K562 (cell line): ENCODE results near the gene CTIF. TPM values are rescaled to one million over a fixed set of nuclear protein-coding genes. Genes with fewer than 3 reads are reported as not detected.

Experiments used
- BRCA1 ChIP-seq, 2 experiments: fragments of 450-650 bp in 1 of 2; sonication (generic) in 1 of 2; formaldehyde crosslinking in 1 of 2; IDR thresholded peaks; 2 replicates each; pipeline versions ENCODE4 v1.5.0 to v1.6.1; 2017 to 2020; ENCODE audit warnings: mild to moderate bottlenecking in 1 of 2, missing genetic modification reagents in 1 of 2
- FOXM1 ChIP-seq, 2 experiments: fragments of 450-650 bp in 1 of 2; sonication (generic) in 1 of 2; formaldehyde crosslinking in 1 of 2; IDR thresholded peaks; 2 replicates each; pipeline versions ENCODE4 v1.6.1 to v1.9.0; 2017 to 2022; ENCODE audit warnings: low read depth in 2 of 2, mild to moderate bottlenecking in 2 of 2, missing genetic modification reagents in 1 of 2, moderate library complexity in 1 of 2
- HNRNPL ChIP-seq: fragments of 200-400 bp; formaldehyde crosslinking; IDR thresholded peaks from 2 replicates; pipeline ENCODE4 v1.6.1; 2017; ENCODE audit warnings: low read depth, mild to moderate bottlenecking, low read length
- IFI16 ChIP-seq: fragments of 250-450 bp; sonication (Bioruptor Pico); IDR thresholded peaks from 2 replicates; pipeline ENCODE4 v2.1.2; 2022; ENCODE audit warnings: mild to moderate bottlenecking, inconsistent platforms
- MCM2 ChIP-seq: fragments of 450-650 bp; IDR thresholded peaks from 2 replicates; pipeline ENCODE4 v1.6.1; 2017; ENCODE audit warnings: low read depth, mild to moderate bottlenecking
- POLR3A ChIP-seq: IDR thresholded peaks from 2 replicates; pipeline ENCODE4 v1.6.1; 2011; ENCODE audit warnings: borderline replicate concordance, mild to moderate bottlenecking, moderate library complexity; ENCODE audit not compliant: insufficient read length, insufficient read depth; ENCODE audit errors: extremely low read depth
- SIRT6 ChIP-seq: IDR thresholded peaks from one replicate; pipeline ENCODE4 v1.6.1; 2012; ENCODE audit warnings: low read depth, mild to moderate bottlenecking, control low read depth, inconsistent platforms, low read length, moderate library complexity
- TFAM ChIP-seq: fragments of 250-450 bp; sonication (Bioruptor Pico); conservative IDR thresholded peaks from 2 replicates; pipeline ENCODE4 v1.5.0; 2021; ENCODE audit warnings: mild to moderate bottlenecking, moderate library complexity
- TRIM28 ChIP-seq: fragments of 450-650 bp; IDR thresholded peaks from 2 replicates; pipeline ENCODE4 v1.6.1; 2017
- ZNF253 ChIP-seq: fragments of 250-450 bp; sonication (Bioruptor Pico); conservative IDR thresholded peaks from 2 replicates; pipeline ENCODE4 v1.6.1; 2021; ENCODE audit warnings: mild to moderate bottlenecking
- ZNF707 ChIP-seq: fragments of 250-450 bp; sonication (Bioruptor Pico); conservative IDR thresholded peaks from 2 replicates; pipeline ENCODE4 v1.8.0; 2022; ENCODE audit warnings: inconsistent platforms, mild to moderate bottlenecking, moderate library complexity
- ZNF780A ChIP-seq: fragments of 250-450 bp; sonication (Bioruptor Pico); IDR thresholded peaks from 2 replicates; pipeline ENCODE4 v1.5.0; 2021; ENCODE audit warnings: mild to moderate bottlenecking
- polyA plus RNA-seq, 8 experiments: library from polyadenylated mRNA; depleted of rRNA in 4 of 8; stranded (reverse) in 5 of 8; unstranded in 3 of 8; fragments of >200 nt; fragmentation: Nextera tagmentation in 2 of 8; fragmentation: Illumina TruSeq in 1 of 8; extraction: Ambion mirVana in 2 of 8; extraction: Trizol in 1 of 8; gene quantifications; 2 replicates each; pipeline versions ENCODE4 v1.2.1 to v1.2.3, GENCODE V29; 2011 to 2014; ENCODE audit warnings: inconsistent platforms in 1 of 8, missing spikeins in 1 of 8
- total RNA-seq, 7 experiments: library from RNA; depleted of rRNA in 6 of 7; stranded (reverse); fragments of >200 nt in 6 of 7; fragmentation: Illumina TruSeq in 2 of 7; extraction: Trizol in 2 of 7; gene quantifications; 2 replicates each; pipeline versions ENCODE4 v1.2.1 to v1.2.3, GENCODE V29; 2011 to 2021; ENCODE audit warnings: low replicate concordance in 1 of 7
- TF ChIP-seq, protein P1 (sequence below): IDR thresholded peaks from 2 replicates; pipeline ENCODE4 v1.6.1; 2012; ENCODE audit warnings: low read depth, low read length, improper control_type of control experiment, borderline replicate concordance
- TF ChIP-seq, protein P2 (sequence below), 2 experiments: fragments of 450-650 bp in 1 of 2; sonication (generic) in 1 of 2; formaldehyde crosslinking; conservative IDR thresholded peaks; 2 replicates each; pipeline versions ENCODE4 v1.4.0 to v1.8.1; 2020 to 2022; ENCODE audit warnings: mild to moderate bottlenecking in 1 of 2, missing genetic modification reagents in 1 of 2
- TF ChIP-seq, protein P3 (sequence below): fragments of 250-450 bp; sonication (Bioruptor Pico); IDR thresholded peaks from 2 replicates; pipeline ENCODE4 v1.5.1; 2021; ENCODE audit warnings: mild to moderate bottlenecking
- TF ChIP-seq, protein P4 (sequence below): fragments of 250-450 bp; sonication (Bioruptor Pico); IDR thresholded peaks from 2 replicates; pipeline ENCODE4 v1.9.0; 2021; ENCODE audit warnings: mild to moderate bottlenecking, inconsistent platforms
- TF ChIP-seq, protein P5 (sequence below): fragments of 250-450 bp; sonication (Bioruptor Pico); IDR thresholded peaks from 2 replicates; pipeline ENCODE4 v1.5.0; 2021
- TF ChIP-seq, protein P6 (sequence below), 2 experiments: fragments of 450-650 bp; conservative IDR thresholded peaks; 2 replicates each; pipeline ENCODE4 v1.6.1; 2017; ENCODE audit warnings: mild to moderate bottlenecking in 2 of 2, moderate library complexity in 2 of 2

The CTIF gene
- total and polyA plus RNA-seq, 9 of the 15 experiments (the other 6 are each of a cell fraction or from before 2014, with no cell fraction given): 0.17 to 11.5 (median 2.2) TPM

DNA sequence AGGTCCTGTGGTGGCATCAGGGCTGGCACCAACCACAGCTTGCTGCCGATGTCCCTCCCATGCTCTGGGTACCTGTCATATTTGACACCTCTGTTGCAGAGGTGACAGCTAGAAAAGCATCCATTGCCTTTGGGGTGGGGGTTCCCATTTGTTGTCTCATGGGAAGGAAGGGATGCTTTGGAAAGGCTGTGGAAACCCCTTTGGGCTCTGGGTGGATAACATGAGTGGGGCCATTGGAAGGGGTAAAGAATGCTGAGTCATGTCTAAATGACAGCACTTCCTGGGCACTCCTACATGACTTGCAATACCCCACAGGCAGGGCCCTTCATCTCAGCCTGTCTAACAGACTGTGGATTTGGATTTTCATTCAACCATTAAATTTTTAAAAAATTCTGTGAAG is 27.8 kb downstream of the CTIF start (continued):
- no peak for TF ChIP-seq TRIM28
- no peak for TF ChIP-seq FOXM1 (IDR thresholded peaks at IDR 0.05; ENCODE audit: low read depth)
- TF ChIP-seq FOXM1 (CRISPR knock-in tag; IDR thresholded peaks at IDR 0.05; ENCODE audit: low read depth): no peak
- no peak for TF ChIP-seq ZNF780A
- TF ChIP-seq, protein P1, sequence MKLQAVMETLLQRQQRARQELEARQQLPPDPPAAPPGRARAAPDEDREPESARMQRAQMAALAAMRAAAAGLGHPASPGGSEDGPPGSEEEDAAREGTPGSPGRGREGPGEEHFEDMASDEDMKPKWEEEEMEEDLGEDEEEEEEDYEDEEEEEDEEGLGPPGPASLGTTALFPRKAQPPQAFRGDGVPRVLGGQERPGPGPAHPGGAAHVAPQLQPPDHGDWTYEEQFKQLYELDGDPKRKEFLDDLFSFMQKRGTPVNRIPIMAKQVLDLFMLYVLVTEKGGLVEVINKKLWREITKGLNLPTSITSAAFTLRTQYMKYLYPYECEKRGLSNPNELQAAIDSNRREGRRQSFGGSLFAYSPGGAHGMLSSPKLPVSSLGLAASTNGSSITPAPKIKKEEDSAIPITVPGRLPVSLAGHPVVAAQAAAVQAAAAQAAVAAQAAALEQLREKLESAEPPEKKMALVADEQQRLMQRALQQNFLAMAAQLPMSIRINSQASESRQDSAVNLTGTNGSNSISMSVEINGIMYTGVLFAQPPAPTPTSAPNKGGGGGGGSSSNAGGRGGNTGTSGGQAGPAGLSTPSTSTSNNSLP: no peak
- TF ChIP-seq, protein P2, sequence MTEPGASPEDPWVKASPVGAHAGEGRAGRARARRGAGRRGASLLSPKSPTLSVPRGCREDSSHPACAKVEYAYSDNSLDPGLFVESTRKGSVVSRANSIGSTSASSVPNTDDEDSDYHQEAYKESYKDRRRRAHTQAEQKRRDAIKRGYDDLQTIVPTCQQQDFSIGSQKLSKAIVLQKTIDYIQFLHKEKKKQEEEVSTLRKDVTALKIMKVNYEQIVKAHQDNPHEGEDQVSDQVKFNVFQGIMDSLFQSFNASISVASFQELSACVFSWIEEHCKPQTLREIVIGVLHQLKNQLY (CRISPR knock-in tag; conservative IDR thresholded peaks at IDR 0.05): no peak
- TF ChIP-seq ZNF707: no peak
- TF ChIP-seq TFAM (CRISPR knock-in tag): no peak
- TF ChIP-seq, protein P3, sequence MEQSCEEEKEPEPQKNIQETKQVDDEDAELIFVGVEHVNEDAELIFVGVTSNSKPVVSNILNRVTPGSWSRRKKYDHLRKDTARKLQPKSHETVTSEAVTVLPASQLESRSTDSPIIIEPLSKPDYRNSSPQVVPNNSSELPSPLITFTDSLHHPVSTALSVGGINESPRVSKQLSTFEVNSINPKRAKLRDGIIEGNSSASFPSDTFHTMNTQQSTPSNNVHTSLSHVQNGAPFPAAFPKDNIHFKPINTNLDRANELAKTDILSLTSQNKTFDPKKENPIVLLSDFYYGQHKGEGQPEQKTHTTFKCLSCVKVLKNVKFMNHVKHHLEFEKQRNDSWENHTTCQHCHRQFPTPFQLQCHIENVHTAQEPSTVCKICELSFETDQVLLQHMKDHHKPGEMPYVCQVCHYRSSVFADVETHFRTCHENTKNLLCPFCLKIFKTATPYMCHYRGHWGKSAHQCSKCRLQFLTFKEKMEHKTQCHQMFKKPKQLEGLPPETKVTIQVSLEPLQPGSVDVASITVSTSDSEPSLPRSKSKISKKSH (CRISPR knock-in tag): no peak
- TF ChIP-seq, protein P4, sequence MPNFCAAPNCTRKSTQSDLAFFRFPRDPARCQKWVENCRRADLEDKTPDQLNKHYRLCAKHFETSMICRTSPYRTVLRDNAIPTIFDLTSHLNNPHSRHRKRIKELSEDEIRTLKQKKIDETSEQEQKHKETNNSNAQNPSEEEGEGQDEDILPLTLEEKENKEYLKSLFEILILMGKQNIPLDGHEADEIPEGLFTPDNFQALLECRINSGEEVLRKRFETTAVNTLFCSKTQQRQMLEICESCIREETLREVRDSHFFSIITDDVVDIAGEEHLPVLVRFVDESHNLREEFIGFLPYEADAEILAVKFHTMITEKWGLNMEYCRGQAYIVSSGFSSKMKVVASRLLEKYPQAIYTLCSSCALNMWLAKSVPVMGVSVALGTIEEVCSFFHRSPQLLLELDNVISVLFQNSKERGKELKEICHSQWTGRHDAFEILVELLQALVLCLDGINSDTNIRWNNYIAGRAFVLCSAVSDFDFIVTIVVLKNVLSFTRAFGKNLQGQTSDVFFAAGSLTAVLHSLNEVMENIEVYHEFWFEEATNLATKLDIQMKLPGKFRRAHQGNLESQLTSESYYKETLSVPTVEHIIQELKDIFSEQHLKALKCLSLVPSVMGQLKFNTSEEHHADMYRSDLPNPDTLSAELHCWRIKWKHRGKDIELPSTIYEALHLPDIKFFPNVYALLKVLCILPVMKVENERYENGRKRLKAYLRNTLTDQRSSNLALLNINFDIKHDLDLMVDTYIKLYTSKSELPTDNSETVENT (CRISPR knock-in tag): no peak
- 0 out of 2 replicates have a peak, but pooled peaks have one; percentile 41 for TF ChIP-seq IFI16
- no peak for TF ChIP-seq BRCA1 (IDR thresholded peaks at IDR 0.05)
- TF ChIP-seq BRCA1 (CRISPR knock-in tag; IDR thresholded peaks at IDR 0.05): no peak
- TF ChIP-seq, protein P5, sequence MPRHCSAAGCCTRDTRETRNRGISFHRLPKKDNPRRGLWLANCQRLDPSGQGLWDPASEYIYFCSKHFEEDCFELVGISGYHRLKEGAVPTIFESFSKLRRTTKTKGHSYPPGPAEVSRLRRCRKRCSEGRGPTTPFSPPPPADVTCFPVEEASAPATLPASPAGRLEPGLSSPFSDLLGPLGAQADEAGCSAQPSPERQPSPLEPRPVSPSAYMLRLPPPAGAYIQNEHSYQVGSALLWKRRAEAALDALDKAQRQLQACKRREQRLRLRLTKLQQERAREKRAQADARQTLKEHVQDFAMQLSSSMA (CRISPR knock-in tag): no peak
- TF ChIP-seq POLR3A: no peak
- TF ChIP-seq MCM2: no peak
- TF ChIP-seq HNRNPL: no peak
- TF ChIP-seq, protein P6, sequence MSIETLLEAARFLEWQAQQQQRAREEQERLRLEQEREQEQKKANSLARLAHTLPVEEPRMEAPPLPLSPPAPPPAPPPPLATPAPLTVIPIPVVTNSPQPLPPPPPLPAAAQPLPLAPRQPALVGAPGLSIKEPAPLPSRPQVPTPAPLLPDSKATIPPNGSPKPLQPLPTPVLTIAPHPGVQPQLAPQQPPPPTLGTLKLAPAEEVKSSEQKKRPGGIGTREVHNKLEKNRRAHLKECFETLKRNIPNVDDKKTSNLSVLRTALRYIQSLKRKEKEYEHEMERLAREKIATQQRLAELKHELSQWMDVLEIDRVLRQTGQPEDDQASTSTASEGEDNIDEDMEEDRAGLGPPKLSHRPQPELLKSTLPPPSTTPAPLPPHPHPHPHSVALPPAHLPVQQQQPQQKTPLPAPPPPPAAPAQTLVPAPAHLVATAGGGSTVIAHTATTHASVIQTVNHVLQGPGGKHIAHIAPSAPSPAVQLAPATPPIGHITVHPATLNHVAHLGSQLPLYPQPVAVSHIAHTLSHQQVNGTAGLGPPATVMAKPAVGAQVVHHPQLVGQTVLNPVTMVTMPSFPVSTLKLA (conservative IDR thresholded peaks at IDR 0.05): 0 out of 4 replicates have a peak, but pooled peaks of 1 of the 2 experiments have one; percentile 30
- no peak for TF ChIP-seq SIRT6
- TF ChIP-seq ZNF253: no peak
